OCI-LY1 (cell line): Measurements from ENCODE around the gene DEPDC1B.

Experiments used
- H2AFZ ChIP-seq: fragments of 200-600 bp; sonication (generic), shearing (Covaris generic); 2 replicates; pipeline ENCODE4 v1.6.0; 2014; ENCODE audit warnings: antibody characterized with exemption, mild to moderate bottlenecking, low read length
- H3F3A ChIP-seq: fragments of 200-600 bp; sonication (generic), shearing (Covaris generic); 2 replicates; pipeline ENCODE4 v1.6.0; 2014; ENCODE audit warnings: mild to moderate bottlenecking, antibody characterized with exemption, low read length, moderate library complexity; ENCODE audit not compliant: insufficient read depth
- H3K27ac ChIP-seq: fragments of 200-600 bp; sonication (generic); 2 replicates; pipeline ENCODE4 v1.5.1; 2014; ENCODE audit warnings: low read length, mixed run types, mild to moderate bottlenecking, low read depth; ENCODE audit not compliant: poor library complexity, severe bottlenecking
- H3K27me3 ChIP-seq: fragments of 200-600 bp; sonication (generic); 2 replicates; pipeline ENCODE4 v1.6.0; 2014; ENCODE audit warnings: antibody characterized with exemption, mild to moderate bottlenecking, low read length, moderate library complexity; ENCODE audit not compliant: insufficient read depth
- H3K36me3 ChIP-seq: fragments of 200-600 bp; sonication (generic); 2 replicates; pipeline ENCODE4 v1.6.1; 2014; ENCODE audit warnings: mild to moderate bottlenecking, antibody characterized with exemption, low read length, moderate library complexity, mixed read lengths; ENCODE audit not compliant: insufficient read depth
- H3K4me1 ChIP-seq: fragments of 200-600 bp; sonication (generic); 2 replicates; pipeline ENCODE4 v1.5.1; 2014; ENCODE audit warnings: mild to moderate bottlenecking, low read length, moderate library complexity; ENCODE audit not compliant: insufficient read depth, severe bottlenecking
- H3K4me2 ChIP-seq: fragments of 200-600 bp; sonication (generic), shearing (Covaris generic); 2 replicates; pipeline ENCODE4 v1.6.1; 2014; ENCODE audit warnings: low read length
- H3K4me3 ChIP-seq: fragments of 200-600 bp; sonication (generic); 2 replicates; pipeline ENCODE4 v1.5.1; 2014; ENCODE audit warnings: low read length, low read depth, mild to moderate bottlenecking, mixed read lengths; ENCODE audit not compliant: poor library complexity, severe bottlenecking
- H3K79me2 ChIP-seq: fragments of 200-600 bp; shearing (Covaris generic); 2 replicates; pipeline ENCODE4 v1.6.1; 2016; ENCODE audit warnings: mixed run types, low read length, mixed read lengths; ENCODE audit not compliant: insufficient read depth
- H3K9ac ChIP-seq: fragments of 200-600 bp; sonication (generic), shearing (Covaris generic); 2 replicates; pipeline ENCODE4 v1.6.1; 2014; ENCODE audit warnings: mild to moderate bottlenecking, low read length, mixed read lengths
- H3K9me2 ChIP-seq: fragments of 200-600 bp; sonication (generic), shearing (Covaris generic); 2 replicates; pipeline ENCODE4 v1.6.1; 2014; ENCODE audit warnings: low read depth, mild to moderate bottlenecking, low read length, mixed read lengths
- H3K9me3 ChIP-seq: fragments of 200-600 bp; shearing (Covaris generic); 2 replicates; pipeline ENCODE4 v1.6.1; 2014; ENCODE audit warnings: low read length, mixed read lengths
- H4K20me1 ChIP-seq: fragments of 200-600 bp; sonication (generic), shearing (Covaris generic); 2 replicates; pipeline ENCODE4 v1.6.0; 2016; ENCODE audit warnings: mild to moderate bottlenecking, low read length; ENCODE audit not compliant: insufficient read depth
- CTCF ChIP-seq: fragments of 200-600 bp; sonication (generic), shearing (Covaris generic); IDR thresholded peaks from 2 replicates; pipeline ENCODE4 v1.5.1; 2017; ENCODE audit warnings: mild to moderate bottlenecking, antibody characterized with exemption, low read length, moderate library complexity, mixed read lengths
- EZH2 ChIP-seq: fragments of 200-600 bp; sonication (generic), shearing (Covaris generic); IDR thresholded peaks from 2 replicates; pipeline ENCODE4 v1.8.0; 2017; ENCODE audit warnings: borderline replicate concordance, mixed run types, mild to moderate bottlenecking, antibody characterized with exemption, low read length, moderate library complexity, mixed read lengths

The DEPDC1B gene

GRCh38 chr5:60583616-60584015 lies 116.3 kb downstream of the DEPDC1B start:
- H3K9ac ChIP-seq: no peak overlapping the region
- H3F3A ChIP-seq: no peaks in the 10 kb centered on the region
- H3K4me3 ChIP-seq: no peak overlapping the region
- H3K79me2 ChIP-seq: no peaks in the 10 kb centered on the region
- H3K9me3 ChIP-seq: no peaks in the 10 kb centered on the region
- no peak overlapping the region for H2AFZ ChIP-seq
- H3K36me3 ChIP-seq: no peaks in the 10 kb centered on the region
- no peak overlapping the region for H3K27ac ChIP-seq
- TF ChIP-seq CTCF (no peak), EZH2 (no peak)
- no peak overlapping the region for H3K4me2 ChIP-seq
- H3K4me1 ChIP-seq: no peaks in the 10 kb centered on the region
- no peaks in the 10 kb centered on the region for H3K27me3 ChIP-seq
- no peaks in the 10 kb centered on the region for H3K9me2 ChIP-seq
- no peaks in the 10 kb centered on the region for H4K20me1 ChIP-seq

- TF ChIP-seq CTCF: no peak
- no peak for TF ChIP-seq EZH2
- H3K36me3 ChIP-seq: no peaks in the 10 kb centered on the region
- no peaks in the 10 kb centered on the region for H3K4me1 ChIP-seq
- H3F3A ChIP-seq: no peaks in the 10 kb centered on the region
- H3K4me2 ChIP-seq: no peak overlapping the region
- H3K27me3 ChIP-seq: no peaks in the 10 kb centered on the region
- 0 out of 2 replicates have a peak, but pooled peaks cover 4% of the 10 kb centered on the region for H3K9me3 ChIP-seq
- H3K9ac ChIP-seq: no peak overlapping the region
- H3K9me2 ChIP-seq: no peaks in the 10 kb centered on the region
- H3K27ac ChIP-seq: no peak overlapping the region
- H4K20me1 ChIP-seq: no peaks in the 10 kb centered on the region
- no peaks in the 10 kb centered on the region for H3K79me2 ChIP-seq
- no peak overlapping the region for H3K4me3 ChIP-seq
- no peak overlapping the region for H2AFZ ChIP-seq
Measured at GRCh38 chr5:60578315-60578714, 121.7 kb downstream of the DEPDC1B start.

GRCh38 chr5:60577116-60577515 lies 122.8 kb downstream of the DEPDC1B start:
- no peak overlapping the region for H2AFZ ChIP-seq
- no peak overlapping the region for H3K4me2 ChIP-seq

More at GRCh38 chr5:60577116-60577515, 122.8 kb downstream of the DEPDC1B start:
- H3K4me3 ChIP-seq: no peak overlapping the region
- 0 out of 2 replicates have a peak, but pooled peaks cover 4% of the 10 kb centered on the region for H3K9me3 ChIP-seq
- TF ChIP-seq EZH2: no peak
- no peak for TF ChIP-seq CTCF
- no peaks in the 10 kb centered on the region for H3K9me2 ChIP-seq
- H3K36me3 ChIP-seq: no peaks in the 10 kb centered on the region
- no peaks in the 10 kb centered on the region for H3K27me3 ChIP-seq
- no peaks in the 10 kb centered on the region for H3F3A ChIP-seq
- H3K79me2 ChIP-seq: no peaks in the 10 kb centered on the region
- H3K4me1 ChIP-seq: no peaks in the 10 kb centered on the region
- H3K27ac ChIP-seq: no peak overlapping the region
- no peaks in the 10 kb centered on the region for H4K20me1 ChIP-seq
- no peak overlapping the region for H3K9ac ChIP-seq
